Mesenchymal stem cell (in vitro differentiated cells and primary cell): Measurements from ENCODE around the gene TMEM225B.
"Not testable (repeated sequence)": the region's sequence is repeated elsewhere in the genome, so short reads cannot be mapped to it uniquely, and the experiment has no call there.

Source experiments
- DNase-seq: peaks from one replicate; pipeline ENCODE4 v3.0.0-alpha.2; 2013
- H2AFZ ChIP-seq: one replicate; pipeline ENCODE4 v1.6.1; 2013; ENCODE audit warnings: low read depth, mild to moderate bottlenecking, control low read depth, inconsistent platforms, low read length, moderate library complexity
- H2AK5ac ChIP-seq: 2 replicates; pipeline ENCODE4 v1.6.1; 2013; ENCODE audit warnings: low read length, moderate library complexity, mild to moderate bottlenecking, inconsistent platforms; ENCODE audit not compliant: severe bottlenecking
- H2BK120ac ChIP-seq: one replicate; pipeline ENCODE4 v1.6.1; 2013; ENCODE audit warnings: low read depth, mild to moderate bottlenecking, inconsistent platforms, low read length, moderate library complexity
- H2BK12ac ChIP-seq, 2 experiments: one replicate each; pipeline ENCODE4 v1.6.1; 2013; ENCODE audit warnings: inconsistent platforms in 2 of 2, low read length in 2 of 2, mild to moderate bottlenecking in 2 of 2, moderate library complexity in 2 of 2, control low read depth in 1 of 2
- H2BK15ac ChIP-seq: one replicate; pipeline ENCODE4 v1.6.1; 2013; ENCODE audit warnings: mild to moderate bottlenecking, low read depth, inconsistent platforms; ENCODE audit not compliant: poor library complexity, severe bottlenecking
- H2BK5ac ChIP-seq: 2 replicates; pipeline ENCODE4 v1.6.1; 2013; ENCODE audit warnings: low read depth, mild to moderate bottlenecking, low read length, control low read depth, inconsistent platforms; ENCODE audit not compliant: poor library complexity, severe bottlenecking
- H3K14ac ChIP-seq, 2 experiments: one replicate each; pipeline ENCODE4 v1.6.1; 2013; ENCODE audit warnings: inconsistent platforms in 2 of 2, low read length in 2 of 2, control low read depth in 1 of 2, mild to moderate bottlenecking in 1 of 2, moderate library complexity in 1 of 2
- H3K18ac ChIP-seq, 2 experiments: one replicate each; pipeline ENCODE4 v1.6.1; 2013; ENCODE audit warnings: inconsistent platforms in 2 of 2, low read length in 2 of 2, control low read depth in 1 of 2, low read depth in 1 of 2, mild to moderate bottlenecking in 1 of 2
- H3K23ac ChIP-seq, 2 experiments: one replicate each; pipeline ENCODE4 v1.6.1; 2013; ENCODE audit warnings: inconsistent platforms in 2 of 2, low read length in 2 of 2, mild to moderate bottlenecking in 2 of 2, moderate library complexity in 2 of 2, control low read depth in 1 of 2
- H3K27ac ChIP-seq: 2 replicates; pipeline ENCODE4 v1.5.1; 2013; ENCODE audit warnings: mild to moderate bottlenecking, moderate library complexity, low read length, control low read depth, inconsistent platforms; ENCODE audit not compliant: poor library complexity, severe bottlenecking
- H3K27me3 ChIP-seq, 2 experiments: 2 replicates each; pipeline versions ENCODE4 v1.6.1 to v1.7.0; 2013; ENCODE audit warnings: low read length in 2 of 2, mild to moderate bottlenecking in 2 of 2, moderate library complexity in 2 of 2, control low read depth in 1 of 2, inconsistent platforms in 1 of 2; ENCODE audit not compliant: control insufficient read depth in 1 of 2, insufficient read depth in 1 of 2
- H3K36me3 ChIP-seq, 2 experiments: 2 replicates each; pipeline versions ENCODE4 v1.6.1 to v1.7.0; 2013; ENCODE audit warnings: low read length in 2 of 2, control low read depth in 1 of 2, inconsistent platforms in 1 of 2, low read depth in 1 of 2, mild to moderate bottlenecking in 1 of 2; ENCODE audit not compliant: insufficient read depth in 2 of 2, control insufficient read depth in 1 of 2
- H3K4ac ChIP-seq, 2 experiments: one replicate each; pipeline ENCODE4 v1.6.1; 2013; ENCODE audit warnings: inconsistent platforms in 2 of 2, low read length in 2 of 2, mild to moderate bottlenecking in 2 of 2, moderate library complexity in 2 of 2, control low read depth in 1 of 2, low read depth in 1 of 2
- H3K4me1 ChIP-seq: 2 replicates; pipeline ENCODE4 v1.6.1; 2013; ENCODE audit warnings: low read depth, low read length, control low read depth; ENCODE audit not compliant: control insufficient read depth, insufficient read depth
- H3K4me2 ChIP-seq: 2 replicates; pipeline ENCODE4 v1.6.1; 2013; ENCODE audit warnings: low read length, mild to moderate bottlenecking, inconsistent platforms; ENCODE audit not compliant: poor library complexity, severe bottlenecking
- H3K4me3 ChIP-seq, 2 experiments: 2 replicates each; pipeline versions ENCODE4 v1.5.1 to v1.7.0; 2013; ENCODE audit warnings: low read length in 2 of 2, mild to moderate bottlenecking in 2 of 2, control low read depth in 1 of 2, low read depth in 1 of 2; ENCODE audit not compliant: insufficient read depth in 1 of 2
- H3K79me1 ChIP-seq: replicated peaks from 2 replicates; pipeline ENCODE4 v1.6.1; 2013; ENCODE audit warnings: mild to moderate bottlenecking, control low read depth, low read length, inconsistent platforms; ENCODE audit not compliant: poor library complexity, severe bottlenecking
- H3K9ac ChIP-seq: 2 replicates; pipeline ENCODE4 v1.7.0; 2013; ENCODE audit warnings: mild to moderate bottlenecking, low read length, moderate library complexity
- H3K9me3 ChIP-seq: 2 replicates; pipeline ENCODE4 v1.7.0; 2013; ENCODE audit warnings: mild to moderate bottlenecking, low read length; ENCODE audit not compliant: control insufficient read depth
- H4K8ac ChIP-seq: one replicate; pipeline ENCODE4 v1.6.1; 2013; ENCODE audit warnings: inconsistent platforms, mild to moderate bottlenecking, low read length, moderate library complexity
- H4K91ac ChIP-seq: one replicate; pipeline ENCODE4 v1.6.1; 2013; ENCODE audit warnings: mild to moderate bottlenecking, low read length, inconsistent platforms
- WGBS: methylation state at CpG from one replicate; pipeline ENCODE4 v1.1.7; 2013; ENCODE audit warnings: mixed read lengths; 5-methylcytosine and 5-hydroxymethylcytosine counted together

TMEM225B gene

GRCh38 chr7:99653269-99653668 lies 55.2 kb downstream of the TMEM225B start:
- not testable (repeated sequence) for H2BK5ac ChIP-seq, H3K79me1 ChIP-seq, H3K18ac ChIP-seq, H3K14ac ChIP-seq, H3K27ac ChIP-seq, H3K4me1 ChIP-seq, H2AK5ac ChIP-seq, H3K4ac ChIP-seq, H4K8ac ChIP-seq, H3K36me3 ChIP-seq, H3K9ac ChIP-seq, H3K9me3 ChIP-seq, H2BK120ac ChIP-seq, H4K91ac ChIP-seq, H2AFZ ChIP-seq, H2BK15ac ChIP-seq, DNase-seq, H2BK12ac ChIP-seq, H3K4me3 ChIP-seq, H3K27me3 ChIP-seq, H3K4me2 ChIP-seq, H3K23ac ChIP-seq
- no CpG with 5 or more reads among the region's 4 CpGs for WGBS

DNA sequence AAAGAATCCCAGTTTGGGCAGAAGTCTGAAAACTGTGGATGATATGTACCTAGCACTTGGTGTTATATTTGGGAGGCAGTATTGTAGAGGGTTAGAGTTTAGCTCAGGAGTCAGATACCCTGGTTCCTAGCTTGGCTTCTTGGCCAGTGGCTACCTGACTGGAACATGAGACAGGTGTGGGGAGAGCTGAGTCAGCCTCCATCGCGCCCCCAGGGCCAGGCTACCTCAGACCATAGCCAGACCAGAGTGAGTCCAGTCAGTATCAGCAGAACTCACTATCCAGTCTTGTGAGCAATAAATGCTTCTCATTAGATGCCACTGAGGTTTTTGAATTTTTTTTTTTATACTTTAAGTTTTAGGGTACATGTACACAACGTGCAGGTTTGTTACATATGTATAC lies 55.7 kb downstream of the TMEM225B start:
- Histone ChIP-seq H3K4me1 (no peaks in the 10 kb centered on the region), H2AK5ac (no peak overlapping the region), H3K18ac (no peak overlapping the region), H3K23ac (no peak overlapping the region), H3K79me1 (peaks cover 4% of the 10 kb centered on the region), H3K4me3 (no peak overlapping the region), H3K4ac (no peak overlapping the region), H2BK15ac (no peak overlapping the region), H3K9me3 (no peaks in the 10 kb centered on the region), H4K8ac (no peak overlapping the region), H2BK5ac (no peak overlapping the region), H2BK12ac (no peak overlapping the region), H3K14ac (peak overlapping the region in 1 of 2 experiments; percentile 65), H4K91ac (no peak overlapping the region), H3K27ac (no peak overlapping the region), H2AFZ (no peak overlapping the region), H3K4me2 (no peak overlapping the region), H3K27me3 (no peaks in the 10 kb centered on the region), H2BK120ac (no peak overlapping the region), H3K9ac (no peak overlapping the region), H3K36me3 (peaks cover 0 to 5% of the 10 kb centered on the region in 2 experiments)
- WGBS: 94% methylated on average over 3 of the region's 3 CpGs
- no peak for DNase-seq

- not testable (repeated sequence) for H2BK12ac ChIP-seq, H3K4me1 ChIP-seq, H3K4me3 ChIP-seq, H3K4ac ChIP-seq, DNase-seq, H3K4me2 ChIP-seq, H3K27ac ChIP-seq, H4K91ac ChIP-seq, H3K9me3 ChIP-seq, H3K36me3 ChIP-seq, H3K14ac ChIP-seq, H3K79me1 ChIP-seq, H2BK5ac ChIP-seq, H2BK120ac ChIP-seq, H3K9ac ChIP-seq, H4K8ac ChIP-seq, H3K18ac ChIP-seq, H3K27me3 ChIP-seq, H2AK5ac ChIP-seq, H2BK15ac ChIP-seq, H2AFZ ChIP-seq, H3K23ac ChIP-seq
- WGBS: 92% methylated on average over 2 of the region's 3 CpGs
Observed at GRCh38 chr7:99654626-99655025, 56.6 kb downstream of the TMEM225B start.

GRCh38 chr7:99657879-99658278 lies 59.8 kb downstream of the TMEM225B start:
- not testable (repeated sequence) for H3K4me1 ChIP-seq, DNase-seq, H2AFZ ChIP-seq, H3K4me2 ChIP-seq, H3K9me3 ChIP-seq, H2AK5ac ChIP-seq, H4K91ac ChIP-seq, H2BK15ac ChIP-seq, H3K79me1 ChIP-seq, H4K8ac ChIP-seq, H3K14ac ChIP-seq, H3K4ac ChIP-seq, H3K9ac ChIP-seq, H3K23ac ChIP-seq, H2BK120ac ChIP-seq, H3K27ac ChIP-seq, H2BK5ac ChIP-seq, H3K4me3 ChIP-seq, H3K18ac ChIP-seq, H2BK12ac ChIP-seq, H3K27me3 ChIP-seq
- peaks cover 0 to 28% of the 10 kb centered on the region in 2 experiments for H3K36me3 ChIP-seq
- WGBS: 77% methylated on average over 4 of the region's 5 CpGs
